ENCODE data around the gene IZUMO3.

Gene IZUMO3

DNA sequence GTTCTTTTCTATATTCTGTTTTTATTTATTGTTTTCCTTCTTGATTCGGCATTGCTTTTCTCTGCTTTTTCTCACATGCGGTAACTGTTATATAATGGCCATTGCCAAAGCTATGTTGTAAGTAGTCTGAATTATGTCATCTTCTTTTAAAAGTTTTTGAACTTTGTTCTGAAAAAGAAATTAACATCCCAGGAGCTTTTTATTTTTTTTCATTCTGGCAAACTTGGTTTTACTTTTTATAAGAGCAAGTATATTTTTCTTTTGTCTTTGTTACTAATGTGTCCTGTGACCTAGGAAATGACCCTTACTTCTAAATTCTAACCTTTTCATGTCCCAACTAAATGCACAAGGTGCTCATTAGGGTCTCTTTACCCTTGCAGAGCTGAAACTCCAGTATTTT, 26.7 kb upstream of the IZUMO3 start:
- ChIA-PET CTCF (no interaction called here), POLR2A (no interaction called here)
- TF ChIP-seq L3MBTL2 (conservative IDR thresholded peaks at IDR 0.05), result no peak
- TF ChIP-seq LEF1 (IDR thresholded peaks at IDR 0.05; ENCODE audit: borderline replicate concordance), result no peak
- TF ChIP-seq ELF4 (IDR thresholded peaks at IDR 0.05), result no peak
- TF ChIP-seq SP1 (IDR thresholded peaks at IDR 0.05), result no peak
- no peak for DNase-seq (ENCODE audit: extremely low spot score)

DNA sequence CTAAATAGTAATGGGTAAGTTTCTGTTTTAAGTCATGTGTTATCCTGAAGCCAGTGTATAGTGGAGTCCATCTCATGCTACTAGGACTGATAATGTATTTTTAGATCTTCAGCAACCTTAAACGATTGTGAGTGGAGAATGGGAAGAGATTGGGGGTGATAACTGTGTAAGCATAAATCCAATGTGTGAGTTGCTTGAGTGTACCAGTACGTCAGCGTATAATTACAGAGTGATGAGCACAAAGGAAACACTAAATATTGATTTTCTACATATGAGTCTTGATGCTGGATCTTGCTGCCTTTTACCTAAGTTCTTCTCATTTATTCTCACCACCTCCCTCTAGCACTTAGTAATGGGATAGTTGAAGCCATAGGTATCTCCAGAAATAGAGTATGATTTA, 16.3 kb upstream of the IZUMO3 start:
- ChIA-PET POLR2A (no interaction called here), CTCF (no interaction called here)
- no peak for TF ChIP-seq TARDBP (IDR thresholded peaks at IDR 0.05)
- TF ChIP-seq L3MBTL2 (conservative IDR thresholded peaks at IDR 0.05), result no peak
- no peak for TF ChIP-seq ZNF384 (IDR thresholded peaks at IDR 0.05)
- TF ChIP-seq ELF4 (IDR thresholded peaks at IDR 0.05), result no peak
- TF ChIP-seq, protein P1, sequence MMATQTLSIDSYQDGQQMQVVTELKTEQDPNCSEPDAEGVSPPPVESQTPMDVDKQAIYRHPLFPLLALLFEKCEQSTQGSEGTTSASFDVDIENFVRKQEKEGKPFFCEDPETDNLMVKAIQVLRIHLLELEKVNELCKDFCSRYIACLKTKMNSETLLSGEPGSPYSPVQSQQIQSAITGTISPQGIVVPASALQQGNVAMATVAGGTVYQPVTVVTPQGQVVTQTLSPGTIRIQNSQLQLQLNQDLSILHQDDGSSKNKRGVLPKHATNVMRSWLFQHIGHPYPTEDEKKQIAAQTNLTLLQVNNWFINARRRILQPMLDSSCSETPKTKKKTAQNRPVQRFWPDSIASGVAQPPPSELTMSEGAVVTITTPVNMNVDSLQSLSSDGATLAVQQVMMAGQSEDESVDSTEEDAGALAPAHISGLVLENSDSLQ (IDR thresholded peaks at IDR 0.05), result no peak
- TF ChIP-seq FOXK2 (IDR thresholded peaks at IDR 0.05), result no peak
- TF ChIP-seq FOXA1 (IDR thresholded peaks at IDR 0.05), result no peak
- no peak for TF ChIP-seq NFRKB (IDR thresholded peaks at IDR 0.05)
- DNase-seq (ENCODE audit: extremely low spot score), result no peak

DNA sequence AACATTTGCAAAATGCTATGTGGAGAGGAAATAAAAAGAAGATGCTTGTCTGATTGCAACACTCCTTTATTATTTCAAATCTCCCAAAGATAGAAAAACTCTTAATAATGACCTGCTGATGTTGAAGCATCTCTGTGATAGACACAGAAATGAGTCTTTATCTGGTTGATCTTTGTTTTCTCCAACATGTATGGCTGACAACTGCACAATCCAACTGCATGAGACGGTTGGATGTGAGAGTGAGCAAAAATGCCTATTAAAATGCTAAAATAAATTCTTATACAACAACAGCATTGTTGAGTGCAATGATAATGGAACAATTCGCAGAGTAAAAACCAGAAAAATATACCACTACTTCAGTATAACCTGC, 7.5 kb upstream of the IZUMO3 start:
- no peak for DNase-seq (ENCODE audit: extremely low spot score)
- POLR2A ChIA-PET, result no interaction called here
- TF ChIP-seq ZNF384 (IDR thresholded peaks at IDR 0.05) (no peak), SUZ12 (IDR thresholded peaks at IDR 0.05) (no peak), FOXK2 (IDR thresholded peaks at IDR 0.05) (no peak), SP1 (IDR thresholded peaks at IDR 0.05) (no peak), ARNT (IDR thresholded peaks at IDR 0.05) (no peak), BHLHE40 (IDR thresholded peaks at IDR 0.05; ENCODE audit: borderline replicate concordance) (no peak)
- TF ChIP-seq, protein P1 (IDR thresholded peaks at IDR 0.05), result no peak
- CTCF ChIA-PET, result no interaction called here

DNA sequence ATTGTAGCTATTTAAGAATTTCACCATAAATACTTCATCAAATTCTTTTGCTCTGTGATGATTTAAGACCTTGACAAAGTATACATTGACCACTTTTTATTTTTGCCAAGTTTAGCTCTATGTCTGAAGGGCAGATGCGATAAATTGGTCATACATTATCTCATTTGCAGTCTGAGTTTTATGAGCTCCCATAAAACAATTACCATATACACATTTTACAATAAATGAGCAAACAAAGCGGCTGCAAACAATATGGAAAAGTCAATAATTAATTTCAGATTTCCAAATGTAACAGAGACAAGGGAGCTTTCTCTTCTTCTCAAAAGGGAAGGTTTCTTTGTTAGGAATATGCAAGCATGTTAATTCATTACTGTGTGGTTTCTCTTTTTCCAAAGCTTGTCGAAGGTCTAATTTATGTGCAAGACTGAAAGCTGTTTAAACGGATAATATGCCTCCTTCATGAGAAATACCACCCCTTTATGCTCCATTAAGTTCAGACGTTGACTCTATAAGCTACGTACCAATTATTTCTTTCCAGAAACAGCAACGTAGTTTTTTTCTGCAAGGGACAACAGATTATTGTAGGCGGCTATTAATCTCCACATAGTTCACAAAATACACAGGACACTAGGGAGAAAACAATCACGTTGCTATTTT, 7.0 kb upstream of the IZUMO3 start:
- POLR2A ChIA-PET, result no interaction called here
- CTCF ChIA-PET, result no interaction called here
- DNase-seq (ENCODE audit: extremely low spot score), result no peak
- TF ChIP-seq NFRKB (IDR thresholded peaks at IDR 0.05), result no peak
- TF ChIP-seq L3MBTL2 (conservative IDR thresholded peaks at IDR 0.05), result no peak
- no peak for TF ChIP-seq CTBP1 (IDR thresholded peaks at IDR 0.05; ENCODE audit: borderline replicate concordance)
- no peak for TF ChIP-seq TARDBP (IDR thresholded peaks at IDR 0.05)
- TF ChIP-seq FOXA1 (IDR thresholded peaks at IDR 0.05), result no peak
- TF ChIP-seq FOXM1 (IDR thresholded peaks at IDR 0.05; ENCODE audit: borderline replicate concordance), result no peak
- TF ChIP-seq ARNT (IDR thresholded peaks at IDR 0.05), result no peak
- no peak for TF ChIP-seq HDGF (IDR thresholded peaks at IDR 0.05; ENCODE audit: borderline replicate concordance)
- no peak for TF ChIP-seq BHLHE40 (IDR thresholded peaks at IDR 0.05; ENCODE audit: borderline replicate concordance)
- TF ChIP-seq ZNF384 (IDR thresholded peaks at IDR 0.05), result no peak
- TF ChIP-seq SUZ12 (IDR thresholded peaks at IDR 0.05), result no peak
- TF ChIP-seq SP1 (IDR thresholded peaks at IDR 0.05), result no peak
- no peak for TF ChIP-seq ELF4 (IDR thresholded peaks at IDR 0.05)
- TF ChIP-seq, protein P1 (IDR thresholded peaks at IDR 0.05), result no peak
- TF ChIP-seq FOXK2 (IDR thresholded peaks at IDR 0.05), result no peak

DNA sequence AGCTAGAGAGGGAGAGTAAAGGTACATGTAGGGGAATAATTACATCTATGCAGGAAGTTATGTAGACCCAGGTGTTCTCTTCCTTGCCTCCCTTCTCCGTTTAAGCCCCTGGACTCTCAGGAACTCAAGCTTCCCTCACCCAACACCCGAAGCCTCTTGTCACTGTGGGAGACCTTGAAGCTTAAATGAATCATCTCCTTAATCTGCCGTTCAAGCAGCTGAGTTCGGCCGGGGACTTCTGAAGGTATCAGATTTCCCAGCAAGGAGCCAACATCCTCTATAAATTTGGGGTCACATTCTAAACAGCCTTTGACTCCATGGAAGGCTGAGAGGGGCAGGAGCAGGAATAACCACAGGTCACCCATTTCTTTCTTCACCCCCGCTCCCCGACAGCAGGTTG, 412 bp downstream of the IZUMO3 start:
- ChIA-PET POLR2A (no interaction called here), CTCF (no interaction called here)
- TF ChIP-seq ARNT (IDR thresholded peaks at IDR 0.05) (no peak), SUZ12 (IDR thresholded peaks at IDR 0.05) (no peak), FOXM1 (IDR thresholded peaks at IDR 0.05; ENCODE audit: borderline replicate concordance) (no peak), BHLHE40 (IDR thresholded peaks at IDR 0.05; ENCODE audit: borderline replicate concordance) (no peak), CTBP1 (IDR thresholded peaks at IDR 0.05; ENCODE audit: borderline replicate concordance) (no peak), SP1 (IDR thresholded peaks at IDR 0.05) (no peak), FOXK2 (IDR thresholded peaks at IDR 0.05) (no peak)
- no peak for DNase-seq (ENCODE audit: extremely low spot score)

DNA sequence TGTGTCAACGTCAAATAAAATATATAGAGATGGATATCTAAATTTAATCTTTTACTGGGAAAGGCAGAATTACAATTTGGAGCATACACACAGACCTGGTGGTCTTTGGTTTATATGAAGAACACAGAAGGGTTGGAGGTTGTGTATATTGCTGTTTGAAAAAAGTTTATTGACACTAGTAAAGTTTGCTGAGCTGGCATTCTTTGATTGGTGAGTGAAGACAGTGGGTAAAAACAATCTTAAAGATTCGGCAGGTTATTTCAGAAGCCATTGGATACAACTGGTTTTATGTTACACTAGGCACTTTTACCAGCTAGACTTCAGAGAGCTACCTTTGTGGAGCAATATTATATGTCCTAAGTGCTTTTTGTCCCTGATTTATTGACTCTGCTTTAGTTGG, 27.2 kb downstream of the IZUMO3 start:
- ChIA-PET POLR2A (no interaction called here), CTCF (no interaction called here)
- TF ChIP-seq NFRKB (IDR thresholded peaks at IDR 0.05), result no peak
- no peak for TF ChIP-seq ARNT (IDR thresholded peaks at IDR 0.05)
- no peak for TF ChIP-seq TARDBP (IDR thresholded peaks at IDR 0.05)
- TF ChIP-seq, protein P1 (IDR thresholded peaks at IDR 0.05), result no peak
- no peak for TF ChIP-seq HDGF (IDR thresholded peaks at IDR 0.05; ENCODE audit: borderline replicate concordance)
- no peak for TF ChIP-seq FOXK2 (IDR thresholded peaks at IDR 0.05)
- TF ChIP-seq CTBP1 (IDR thresholded peaks at IDR 0.05; ENCODE audit: borderline replicate concordance), result no peak
- no peak for DNase-seq (ENCODE audit: extremely low spot score)

DNA sequence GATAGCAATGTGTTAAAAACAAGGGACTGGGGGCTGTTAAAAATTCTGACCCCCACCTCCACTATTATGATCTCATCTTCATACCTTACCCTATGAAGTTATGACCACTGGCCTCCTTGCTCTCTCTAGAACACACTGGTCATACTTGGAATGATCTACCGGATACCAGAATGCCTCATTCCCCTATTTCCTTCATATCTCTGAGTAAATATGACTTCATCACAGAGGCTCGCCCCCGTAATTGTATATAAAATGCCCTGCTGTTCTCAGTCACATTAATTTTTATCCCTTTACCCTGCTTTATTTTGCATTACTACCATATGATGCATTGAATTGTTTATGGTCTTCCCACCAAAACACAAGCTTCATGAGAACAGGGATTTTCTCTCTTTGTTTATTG, 29.2 kb downstream of the IZUMO3 start:
- DNase-seq (ENCODE audit: extremely low spot score), result no peak
- POLR2A ChIA-PET, result no interaction called here
- no peak for TF ChIP-seq SUZ12 (IDR thresholded peaks at IDR 0.05)
- TF ChIP-seq FOXM1 (IDR thresholded peaks at IDR 0.05; ENCODE audit: borderline replicate concordance), result no peak
- no peak for TF ChIP-seq FOXK2 (IDR thresholded peaks at IDR 0.05)
- TF ChIP-seq HDGF (IDR thresholded peaks at IDR 0.05; ENCODE audit: borderline replicate concordance), result no peak
- no peak for TF ChIP-seq ELF4 (IDR thresholded peaks at IDR 0.05)
- no peak for TF ChIP-seq LEF1 (IDR thresholded peaks at IDR 0.05; ENCODE audit: borderline replicate concordance)
- no peak for TF ChIP-seq ZNF384 (IDR thresholded peaks at IDR 0.05)
- no peak for TF ChIP-seq CTBP1 (IDR thresholded peaks at IDR 0.05; ENCODE audit: borderline replicate concordance)
- TF ChIP-seq, protein P1 (IDR thresholded peaks at IDR 0.05), result no peak
- TF ChIP-seq ARNT (IDR thresholded peaks at IDR 0.05), result no peak
- no peak for TF ChIP-seq L3MBTL2 (conservative IDR thresholded peaks at IDR 0.05)
- no peak for TF ChIP-seq BHLHE40 (IDR thresholded peaks at IDR 0.05; ENCODE audit: borderline replicate concordance)
- no peak for TF ChIP-seq TARDBP (IDR thresholded peaks at IDR 0.05)
- no peak for TF ChIP-seq FOXA1 (IDR thresholded peaks at IDR 0.05)
- TF ChIP-seq SP1 (IDR thresholded peaks at IDR 0.05), result no peak
- CTCF ChIA-PET, result no interaction called here
